Fibroblast of mammary gland (primary cell): ENCODE data around the gene SHLD1.

ENCODE experiments used
- DNase-seq: peaks from one replicate; pipeline ENCODE4 v3.0.0-alpha.2; 2010; ENCODE audit warnings: low read depth
- H3K4me3 ChIP-seq: 2 replicates; pipeline ENCODE4 v1.5.1; 2011; ENCODE audit warnings: low read depth, mild to moderate bottlenecking, low read length, moderate library complexity; ENCODE audit not compliant: control insufficient read depth
- TF ChIP-seq, protein P1 (sequence below): conservative IDR thresholded peaks from 2 replicates; pipeline ENCODE4 v1.5.1; 2011; ENCODE audit warnings: low read depth, low read length, inconsistent platforms; ENCODE audit not compliant: control insufficient read depth, insufficient read depth

Gene SHLD1

DNA sequence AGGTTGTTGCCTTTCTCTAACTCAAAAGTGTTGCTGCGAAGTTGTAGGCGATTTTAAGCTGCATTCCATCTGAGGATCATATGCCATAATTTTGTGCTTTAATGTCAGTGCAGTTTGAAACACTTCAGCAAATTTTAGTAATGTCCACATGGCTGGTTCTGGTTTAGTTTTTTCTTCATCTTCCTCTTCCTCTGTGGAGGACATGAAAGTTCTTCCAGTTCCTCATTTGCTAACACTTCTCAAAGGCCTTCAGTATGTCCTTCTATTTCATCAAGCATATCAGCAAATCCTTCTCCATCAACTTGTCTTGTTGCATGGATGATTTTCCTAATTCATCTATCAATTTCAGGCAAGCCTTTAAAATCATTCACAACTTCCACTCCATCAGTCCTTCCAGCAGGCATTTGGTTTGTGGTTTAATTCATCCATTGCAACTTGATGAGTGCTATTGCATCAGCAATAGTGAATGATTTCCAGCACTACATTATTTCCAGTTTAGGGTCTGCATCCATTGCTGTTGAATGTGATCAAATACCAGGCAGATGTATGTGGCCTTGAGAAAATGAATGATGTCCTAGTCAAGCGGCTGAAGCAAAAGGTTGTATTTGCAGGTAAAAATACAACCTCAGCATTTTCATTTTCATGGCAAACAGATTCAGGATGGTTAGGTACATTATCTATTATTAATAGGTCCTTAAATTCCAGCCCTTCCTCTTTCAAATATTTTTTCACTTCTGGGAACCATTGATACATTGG, 20.2 kb downstream of the SHLD1 start:
- DNase-seq, result no peak
- TF ChIP-seq, protein P1, sequence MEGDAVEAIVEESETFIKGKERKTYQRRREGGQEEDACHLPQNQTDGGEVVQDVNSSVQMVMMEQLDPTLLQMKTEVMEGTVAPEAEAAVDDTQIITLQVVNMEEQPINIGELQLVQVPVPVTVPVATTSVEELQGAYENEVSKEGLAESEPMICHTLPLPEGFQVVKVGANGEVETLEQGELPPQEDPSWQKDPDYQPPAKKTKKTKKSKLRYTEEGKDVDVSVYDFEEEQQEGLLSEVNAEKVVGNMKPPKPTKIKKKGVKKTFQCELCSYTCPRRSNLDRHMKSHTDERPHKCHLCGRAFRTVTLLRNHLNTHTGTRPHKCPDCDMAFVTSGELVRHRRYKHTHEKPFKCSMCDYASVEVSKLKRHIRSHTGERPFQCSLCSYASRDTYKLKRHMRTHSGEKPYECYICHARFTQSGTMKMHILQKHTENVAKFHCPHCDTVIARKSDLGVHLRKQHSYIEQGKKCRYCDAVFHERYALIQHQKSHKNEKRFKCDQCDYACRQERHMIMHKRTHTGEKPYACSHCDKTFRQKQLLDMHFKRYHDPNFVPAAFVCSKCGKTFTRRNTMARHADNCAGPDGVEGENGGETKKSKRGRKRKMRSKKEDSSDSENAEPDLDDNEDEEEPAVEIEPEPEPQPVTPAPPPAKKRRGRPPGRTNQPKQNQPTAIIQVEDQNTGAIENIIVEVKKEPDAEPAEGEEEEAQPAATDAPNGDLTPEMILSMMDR, result no peak
- no peak overlapping the region for H3K4me3 ChIP-seq

DNA sequence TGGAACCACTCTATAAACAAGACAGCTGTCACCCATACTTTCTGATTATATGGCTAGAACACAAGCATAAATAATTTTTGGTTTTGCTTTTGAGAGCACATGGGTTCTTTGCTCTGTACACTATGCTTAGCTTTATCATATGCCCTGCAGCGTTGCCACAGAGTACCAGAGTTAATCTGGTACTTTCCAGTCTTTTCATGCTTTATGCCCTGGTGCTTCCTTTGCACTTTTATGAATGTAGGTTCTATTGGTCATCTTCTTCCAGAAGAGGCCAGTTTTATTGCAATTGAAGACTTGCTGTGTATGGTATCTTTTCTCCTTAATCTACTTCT, 20.8 kb downstream of the SHLD1 start:
- H3K4me3 ChIP-seq, result no peak overlapping the region
- no peak for DNase-seq
- TF ChIP-seq, protein P1, result no peak

DNA sequence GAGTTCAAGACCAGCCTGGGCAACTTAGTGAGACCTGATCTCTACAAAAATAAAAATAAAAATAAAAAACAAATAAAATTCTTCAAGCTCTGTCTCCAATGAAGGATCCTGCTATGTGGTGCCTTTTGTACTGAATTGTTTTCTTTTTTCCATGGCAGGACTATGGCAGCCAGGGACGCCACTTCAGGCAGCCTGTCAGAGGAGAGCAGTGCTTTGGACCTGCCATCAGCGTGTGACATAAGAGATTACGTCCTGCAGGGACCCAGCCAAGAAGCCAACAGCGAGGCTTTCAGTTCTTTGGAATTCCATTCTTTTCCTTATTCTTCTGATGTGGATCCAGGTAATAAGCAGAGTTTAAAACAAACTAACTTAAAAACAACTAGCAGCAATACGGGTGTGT, 22.5 kb downstream of the SHLD1 start:
- no peak overlapping the region for H3K4me3 ChIP-seq
- DNase-seq, result no peak
- TF ChIP-seq, protein P1, result no peak

DNA sequence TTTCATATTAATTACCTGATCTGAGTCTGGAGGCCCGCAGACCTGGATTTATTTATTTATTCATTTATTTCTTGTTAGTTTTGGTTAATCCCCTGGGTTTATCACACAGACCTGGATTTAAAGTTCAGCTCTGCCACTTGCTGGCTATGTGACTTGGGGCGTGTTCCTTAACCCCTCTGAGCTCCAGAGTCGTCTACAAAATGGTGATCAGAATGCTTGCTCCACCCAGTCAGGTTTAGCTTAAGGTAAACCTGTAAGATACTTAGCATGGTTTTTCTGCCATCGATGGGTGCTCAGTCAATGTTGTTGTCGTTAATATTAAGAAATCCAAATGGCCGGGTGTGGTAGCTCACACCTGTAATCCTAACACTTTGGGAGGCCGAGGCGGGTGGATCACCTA, 23.4 kb downstream of the SHLD1 start:
- TF ChIP-seq, protein P1, result no peak

DNA sequence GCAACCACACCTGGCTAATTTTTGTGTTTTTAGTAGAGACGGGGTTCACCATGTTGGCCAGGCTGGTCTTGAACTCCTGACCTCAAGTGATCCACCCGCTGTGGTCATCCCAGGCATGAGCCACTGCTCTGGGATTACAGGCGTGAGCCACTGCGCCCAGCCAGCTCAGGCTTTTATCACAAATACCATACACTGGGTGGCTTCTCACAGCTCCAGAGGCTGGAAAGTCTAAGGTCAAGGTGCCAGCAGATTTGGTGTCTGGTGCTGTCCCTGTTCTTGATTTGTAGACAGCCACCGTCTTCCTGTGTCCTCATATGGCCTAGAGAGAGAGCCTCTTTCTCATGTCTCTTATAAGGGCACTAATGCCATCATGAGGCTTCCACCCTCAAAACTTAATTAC, 25.9 kb downstream of the SHLD1 start:
- no peak for DNase-seq
- TF ChIP-seq, protein P1, result no peak
- H3K4me3 ChIP-seq, result no peak overlapping the region

More for the DNA sequence above, 23.4 kb downstream of the SHLD1 start:
- no peak for DNase-seq
- no peak overlapping the region for H3K4me3 ChIP-seq

DNA sequence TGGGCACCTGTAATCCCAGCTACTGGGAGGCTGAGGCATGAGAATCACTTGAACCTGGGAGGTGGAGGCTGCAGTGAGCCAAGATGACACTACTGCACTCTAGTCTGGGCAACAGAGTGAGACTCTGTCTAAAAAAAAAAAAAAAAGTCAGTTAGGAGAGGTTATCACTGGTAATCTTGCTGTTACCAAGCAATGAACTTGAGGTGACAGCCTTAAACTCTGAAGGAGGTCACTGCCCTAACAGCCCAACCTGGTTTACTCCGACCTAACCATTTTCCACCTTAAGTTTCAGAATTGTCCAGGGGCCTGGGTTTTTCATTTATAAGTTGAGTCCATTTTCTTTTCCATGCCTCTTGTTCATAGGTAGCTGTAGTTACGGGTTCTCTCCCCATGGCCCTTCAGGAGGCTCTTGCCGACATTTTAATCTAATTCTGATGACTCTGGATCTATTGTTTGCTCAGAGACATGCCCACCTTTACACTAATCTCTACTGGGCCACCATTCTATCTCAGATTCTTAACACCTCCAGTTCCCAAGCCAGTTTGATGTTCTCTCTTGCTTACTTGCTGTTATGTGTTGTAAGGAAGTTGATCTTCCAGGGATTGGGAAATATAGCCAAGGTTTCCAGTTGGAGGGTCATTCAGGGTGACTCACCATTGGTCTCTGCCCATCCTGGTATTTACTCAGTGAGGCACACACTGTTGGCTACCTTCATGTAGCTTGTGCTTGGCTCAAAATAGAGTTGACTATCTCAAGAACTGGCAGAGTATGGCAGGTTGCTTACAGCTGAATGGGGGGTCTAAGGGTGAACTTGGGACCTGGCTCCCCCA, 29.1 kb downstream of the SHLD1 start:
- peak; percentile 85 for DNase-seq
- TF ChIP-seq, protein P1, result no peak

More for the DNA sequence above, 29.1 kb downstream of the SHLD1 start:
- no peak overlapping the region for H3K4me3 ChIP-seq
